Measurements from ENCODE around the gene ATG7.

The ATG7 gene

GRCh38 chr3:11327619-11328018, 55.4 kb downstream of the ATG7 start:
- Histone ChIP-seq H2AFZ (ENCODE audit: low read depth, low read length) (no peak overlapping the region), H3K4me2 (ENCODE audit: insufficient read depth, low read length) (no peak overlapping the region), H3K27ac (ENCODE audit: low read length) (no peak overlapping the region), H3K36me3 (ENCODE audit: insufficient read depth, low read length) (peaks cover 13% of the 10 kb centered on the region; the same call in 1 of the 2 replicates), H4K20me1 (ENCODE audit: insufficient read depth, low read length) (no peaks in the 10 kb centered on the region), H3K9me3 (ENCODE audit: insufficient read depth, low read length, severe bottlenecking) (no peaks in the 10 kb centered on the region), H3K9ac (ENCODE audit: low read depth, low read length) (no peak overlapping the region), H3K4me1 (ENCODE audit: insufficient read depth, low read length) (no peaks in the 10 kb centered on the region), H3K4me3 (ENCODE audit: low read depth in 1 of 2, low read length in 2 of 2) (no peak overlapping the region), H3K27me3 (ENCODE audit: insufficient read depth, low read length, poor library complexity) (no peaks in the 10 kb centered on the region), H3K79me2 (ENCODE audit: insufficient read depth, low read length) (no peaks in the 10 kb centered on the region)
- ATAC-seq (ENCODE audit: insufficient read depth, low read depth) = no peak
- DNase-seq = no peak
- TF ChIP-seq CTCF (IDR thresholded peaks at IDR 0.05; ENCODE audit: borderline replicate concordance, extremely low read depth, low read length, poor library complexity, severe bottlenecking) (no peak), EZH2 (IDR thresholded peaks at IDR 0.05; ENCODE audit: borderline replicate concordance, low read depth, low read length, severe bottlenecking) (no peak)

GRCh38 chr3:11328196-11328945, 56.2 kb downstream of the ATG7 start:
- ATAC-seq (ENCODE audit: insufficient read depth, low read depth) (no peak), DNase-seq (no peak)
- Histone ChIP-seq H3K9me3 (ENCODE audit: insufficient read depth, low read length, severe bottlenecking) (no peaks in the 10 kb centered on the region), H3K36me3 (ENCODE audit: insufficient read depth, low read length) (peaks cover 14% of the 10 kb centered on the region; the same call in 1 of the 2 replicates), H2AFZ (ENCODE audit: low read depth, low read length) (no peak overlapping the region), H4K20me1 (ENCODE audit: insufficient read depth, low read length) (no peaks in the 10 kb centered on the region), H3K79me2 (ENCODE audit: insufficient read depth, low read length) (no peaks in the 10 kb centered on the region), H3K27ac (ENCODE audit: low read length) (no peak overlapping the region), H3K4me2 (ENCODE audit: insufficient read depth, low read length) (no peak overlapping the region), H3K4me1 (ENCODE audit: insufficient read depth, low read length) (no peaks in the 10 kb centered on the region), H3K4me3 (ENCODE audit: low read depth in 1 of 2, low read length in 2 of 2) (no peak overlapping the region), H3K27me3 (ENCODE audit: insufficient read depth, low read length, poor library complexity) (no peaks in the 10 kb centered on the region), H3K9ac (ENCODE audit: low read depth, low read length) (no peak overlapping the region)
- no peak for TF ChIP-seq EZH2 (IDR thresholded peaks at IDR 0.05; ENCODE audit: borderline replicate concordance, low read depth, low read length, severe bottlenecking)
- no peak for TF ChIP-seq CTCF (IDR thresholded peaks at IDR 0.05; ENCODE audit: borderline replicate concordance, extremely low read depth, low read length, poor library complexity, severe bottlenecking)

- Histone ChIP-seq H3K4me3 (ENCODE audit: low read depth in 1 of 2, low read length in 2 of 2) (no peak overlapping the region), H3K36me3 (ENCODE audit: insufficient read depth, low read length) (peaks cover 13% of the 10 kb centered on the region; the same call in 1 of the 2 replicates), H3K9ac (ENCODE audit: low read depth, low read length) (no peak overlapping the region), H3K4me2 (ENCODE audit: insufficient read depth, low read length) (no peak overlapping the region), H3K27me3 (ENCODE audit: insufficient read depth, low read length, poor library complexity) (no peaks in the 10 kb centered on the region), H2AFZ (ENCODE audit: low read depth, low read length) (no peak overlapping the region), H3K79me2 (ENCODE audit: insufficient read depth, low read length) (no peaks in the 10 kb centered on the region), H3K4me1 (ENCODE audit: insufficient read depth, low read length) (no peaks in the 10 kb centered on the region), H3K27ac (ENCODE audit: low read length) (no peak overlapping the region), H3K9me3 (ENCODE audit: insufficient read depth, low read length, severe bottlenecking) (no peaks in the 10 kb centered on the region), H4K20me1 (ENCODE audit: insufficient read depth, low read length) (no peaks in the 10 kb centered on the region)
- TF ChIP-seq EZH2 (IDR thresholded peaks at IDR 0.05; ENCODE audit: borderline replicate concordance, low read depth, low read length, severe bottlenecking) (no peak), CTCF (IDR thresholded peaks at IDR 0.05; ENCODE audit: borderline replicate concordance, extremely low read depth, low read length, poor library complexity, severe bottlenecking) (no peak)
- ATAC-seq (ENCODE audit: insufficient read depth, low read depth) (no peak), DNase-seq (no peak)
Measured at GRCh38 chr3:11329777-11330176, 57.6 kb downstream of the ATG7 start.
